K562 (cell line): ENCODE measurements around the gene BCAR3. TPM values are rescaled to one million over a fixed set of nuclear protein-coding genes. Genes with fewer than 3 reads are reported as not detected.

Experiments used
- ATAC-seq: fragments of 200-7000 bp; cut with Tn5 transposase; 3 replicates; pipeline ENCODE4 v1.9.1; 2020; ENCODE audit warnings: moderate library complexity
- BruUV-seq: library from RNA; stranded (reverse); fragments of 400-500 nt; replicated peaks from 2 replicates; lab custom pipeline; 2021; lab: Mats Ljungman, UMichigan
- CTCF ChIA-PET: fragments of 300-600 bp; formaldehyde crosslinking; extraction: SDS; loops from one replicate; lab custom pipeline; 2021; ENCODE audit warnings: low intra/inter-chr PET ratio; lab: Yijun Ruan, JAX
- POLR2A ChIA-PET: fragments of 300-600, 350-650 bp; sonication (Branson Sonifier 250); formaldehyde crosslinking; extraction: SDS; loops from one replicate; lab custom pipeline; 2021; ENCODE audit warnings: antibody characterized with exemption, inconsistent platforms; lab: Yijun Ruan, JAX
- DNase-seq, 4 experiments: peaks; one replicate each; pipeline versions ENCODE4 v3.0.0 to v3.0.0-alpha.2; 2011 to 2018; ENCODE audit warnings: low spot score in 3 of 4, mixed read lengths in 3 of 4; ENCODE audit errors: extremely low read depth in 1 of 4
- FAIRE-seq: peaks from 2 replicates; lab custom pipeline; 2011; peaks lifted over from hg19 to GRCh38; lab: Jason Lieb, UNC
- H2AFZ ChIP-seq: 2 replicates; pipeline ENCODE4 v1.6.0; 2011; ENCODE audit warnings: low read depth, low read length, control low read depth, inconsistent platforms
- H3K27ac ChIP-seq: fragments of 200-600 bp; 3 replicates; pipeline ENCODE4 v1.8.0; 2011; ENCODE audit warnings: low read depth, mild to moderate bottlenecking, control low read depth, inconsistent platforms, low read length, moderate library complexity, mixed read lengths; ENCODE audit errors: extremely low read depth
- H3K27me3 ChIP-seq, 2 experiments: fragments of 300-600 bp in 1 of 2; 2 replicates in 1 of 2; 3 replicates in 1 of 2; pipeline versions ENCODE4 v1.6.0 to v1.8.0; 2011; ENCODE audit warnings: inconsistent platforms in 2 of 2, low read length in 2 of 2, mild to moderate bottlenecking in 1 of 2, mixed read lengths in 1 of 2, moderate library complexity in 1 of 2; ENCODE audit not compliant: control insufficient read depth in 2 of 2, insufficient read depth in 2 of 2
- H3K36me3 ChIP-seq: fragments of 300-600 bp; 3 replicates; pipeline ENCODE4 v1.8.0; 2011; ENCODE audit warnings: mild to moderate bottlenecking, low read length, inconsistent platforms; ENCODE audit not compliant: control insufficient read depth, insufficient read depth
- H3K4me1 ChIP-seq, 2 experiments: fragments of 200-600 bp in 1 of 2; replicated peaks in 1 of 2; 2 replicates in 1 of 2; 3 replicates in 1 of 2; pipeline versions ENCODE4 v1.5.1 to v1.8.0; 2011; ENCODE audit warnings: inconsistent platforms in 2 of 2, low read length in 2 of 2, mild to moderate bottlenecking in 1 of 2, mixed read lengths in 1 of 2, moderate library complexity in 1 of 2; ENCODE audit not compliant: control insufficient read depth in 2 of 2, insufficient read depth in 2 of 2
- H3K4me2 ChIP-seq: 2 replicates; pipeline ENCODE4 v1.6.1; 2011; ENCODE audit warnings: low read length, control low read depth, inconsistent platforms, mixed read lengths; ENCODE audit not compliant: insufficient read depth
- H3K4me3 ChIP-seq: fragments of 200-600 bp; sonication (generic), shearing (Covaris generic); 2 replicates; pipeline ENCODE4 v1.5.1; 2016; ENCODE audit warnings: control low read depth, inconsistent platforms
- H3K79me2 ChIP-seq: fragments of 200-600 bp; 3 replicates; pipeline ENCODE4 v1.8.0; 2011; ENCODE audit warnings: low read length, inconsistent platforms; ENCODE audit not compliant: control insufficient read depth, insufficient read depth
- H3K9ac ChIP-seq, 2 experiments: 2 replicates each; pipeline versions ENCODE4 v1.6.0 to v1.6.1; 2011; ENCODE audit warnings: low read depth in 2 of 2, low read length in 2 of 2, control low read depth in 1 of 2, inconsistent platforms in 1 of 2, mild to moderate bottlenecking in 1 of 2, mixed read lengths in 1 of 2; ENCODE audit not compliant: insufficient read depth in 1 of 2
- H3K9me1 ChIP-seq: one replicate; pipeline ENCODE4 v1.6.0; 2011; ENCODE audit warnings: inconsistent platforms, mild to moderate bottlenecking, low read length, moderate library complexity; ENCODE audit not compliant: control insufficient read depth, insufficient read depth
- H3K9me3 ChIP-seq: replicated peaks from 2 replicates; pipeline ENCODE4 v1.5.1; 2011; ENCODE audit warnings: low read depth, low read length, inconsistent platforms; ENCODE audit not compliant: control insufficient read depth, insufficient read depth
- H4K20me1 ChIP-seq: replicated peaks from 2 replicates; pipeline ENCODE4 v1.6.1; 2011; ENCODE audit warnings: low read length, inconsistent platforms, mixed read lengths; ENCODE audit not compliant: control insufficient read depth, insufficient read depth
- CXXC5 ChIP-seq: fragments of 250-450 bp; sonication (Bioruptor Pico); IDR thresholded peaks from 2 replicates; pipeline ENCODE4 v1.8.0; 2022; ENCODE audit warnings: inconsistent platforms, mild to moderate bottlenecking, moderate library complexity
- KAT2B ChIP-seq: IDR thresholded peaks from one replicate; pipeline ENCODE4 v1.6.1; 2012; ENCODE audit warnings: low read depth, mild to moderate bottlenecking, control low read depth, inconsistent platforms, low read length, moderate library complexity
- PTBP1 ChIP-seq: fragments of 200-400 bp; formaldehyde crosslinking; IDR thresholded peaks from 2 replicates; pipeline ENCODE4 v1.6.1; 2017; ENCODE audit warnings: low read depth, low read length
- U2AF1 ChIP-seq: fragments of 200-400 bp; formaldehyde crosslinking; optimal IDR thresholded peaks from 2 replicates; pipeline ENCODE3; 2017; ENCODE audit warnings: mild to moderate bottlenecking, low read depth, low read length, moderate library complexity
- ZNF589 ChIP-seq: fragments of 200-800 bp; sonication (Bioruptor generic); IDR thresholded peaks from 2 replicates; pipeline ENCODE4 v1.6.1; 2016; ENCODE audit warnings: low read depth, missing genetic modification characterization, missing compliant biosample characterization
- WGBS: fragments of 100-300 bp; shearing (Covaris generic); methylation state at CpG from one replicate; pipeline ENCODE4 v1.1.6; 2016; ENCODE audit warnings: low coverage, mixed read lengths; ENCODE audit not compliant: insufficient coverage; ENCODE audit errors: missing lambda C conversion rate; 5-methylcytosine and 5-hydroxymethylcytosine counted together
- in situ Hi-C: fragments of 300-500 bp; cut with MboI; formaldehyde crosslinking; loops from 4 replicates; pipeline ENCODE4 v1.15.0; 2018; ENCODE audit warnings: inconsistent platforms, mixed read lengths
- intact Hi-C: fragments of 100-400 bp; cut with micrococcal nuclease; formaldehyde crosslinking; loops from 2 replicates; pipeline ENCODE4 v1.14.2; 2022
- polyA plus RNA-seq, 8 experiments: library from polyadenylated mRNA; depleted of rRNA in 4 of 8; stranded (reverse) in 5 of 8; unstranded in 3 of 8; fragments of >200 nt; fragmentation: Nextera tagmentation in 2 of 8; fragmentation: Illumina TruSeq in 1 of 8; extraction: Ambion mirVana in 2 of 8; extraction: Trizol in 1 of 8; gene quantifications; 2 replicates each; pipeline versions ENCODE4 v1.2.1 to v1.2.3, GENCODE V29; 2011 to 2014; ENCODE audit warnings: inconsistent platforms in 1 of 8, missing spikeins in 1 of 8
- total RNA-seq, 7 experiments: library from RNA; depleted of rRNA in 6 of 7; stranded (reverse); fragments of >200 nt in 6 of 7; fragmentation: Illumina TruSeq in 2 of 7; extraction: Trizol in 2 of 7; gene quantifications; 2 replicates each; pipeline versions ENCODE4 v1.2.1 to v1.2.3, GENCODE V29; 2011 to 2021; ENCODE audit warnings: low replicate concordance in 1 of 7
- TF ChIP-seq, protein P1 (sequence below), 2 experiments: fragments of 450-650 bp in 1 of 2; IDR thresholded peaks; 2 replicates each; pipeline ENCODE4 v1.6.1; 2011 to 2017; ENCODE audit warnings: low read depth in 2 of 2, antibody characterized with exemption in 1 of 2, borderline replicate concordance in 1 of 2, low read length in 1 of 2, mild to moderate bottlenecking in 1 of 2, mixed read lengths in 1 of 2; ENCODE audit not compliant: control insufficient read depth in 1 of 2

BCAR3 gene
- total and polyA plus RNA-seq, 9 of the 15 experiments (the other 6 are each of a cell fraction or from before 2014, with no cell fraction given) = 1.8 to 6.3 (median 3.8) TPM

DNA sequence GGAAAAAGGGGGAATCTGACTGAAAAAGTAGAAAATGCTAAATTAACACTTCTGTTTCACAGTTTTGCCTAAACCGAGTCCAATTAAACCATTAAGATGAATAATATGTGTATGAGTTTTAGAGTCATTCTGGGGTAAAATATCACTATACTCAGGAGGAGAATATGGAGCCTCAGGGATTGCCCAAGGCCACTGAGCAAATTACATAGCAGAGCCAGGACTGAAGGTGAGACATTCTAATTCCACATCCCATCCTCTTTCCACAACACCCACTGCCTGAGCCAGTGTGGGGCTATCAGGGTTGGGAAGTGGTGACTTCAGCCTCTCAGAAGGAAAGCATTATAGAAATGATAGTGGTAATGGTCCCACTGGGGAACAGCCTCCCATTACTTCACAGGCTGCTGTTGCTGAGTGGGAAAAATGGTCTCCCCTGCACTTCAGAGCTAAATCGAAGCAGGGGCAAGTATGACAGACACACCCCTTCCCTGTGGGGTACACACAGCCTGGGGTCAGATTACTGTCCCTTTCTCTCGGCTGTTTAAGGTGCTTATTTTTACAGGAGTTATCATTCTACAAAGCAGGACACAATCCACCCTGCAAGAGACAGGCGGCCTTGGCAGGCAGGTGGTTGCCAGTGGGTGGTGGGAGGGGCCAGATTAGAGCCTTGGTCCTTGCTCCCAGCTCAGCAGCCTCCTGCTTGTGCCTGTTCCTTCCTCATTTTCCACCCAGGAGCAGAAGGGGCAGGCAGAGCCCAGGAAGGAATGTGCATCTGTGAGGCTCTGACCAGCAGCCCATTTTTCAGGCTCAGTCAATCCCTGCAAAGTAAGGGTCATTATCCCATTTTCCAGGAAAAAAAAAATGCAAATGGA is 9.5 kb upstream of the BCAR3 start:
- Histone ChIP-seq H3K27me3 (peaks cover 5 to 38% of the 10 kb centered on the region in 2 experiments), H3K4me2 (no peak overlapping the region), H3K9me1 (no peaks in the 10 kb centered on the region), H3K79me2 (no peaks in the 10 kb centered on the region), H3K27ac (no peak overlapping the region), H3K9ac (no peak overlapping the region), H3K36me3 (no peaks in the 10 kb centered on the region), H3K9me3 (no peaks in the 10 kb centered on the region), H4K20me1 (no peaks in the 10 kb centered on the region), H2AFZ (no peak overlapping the region), H3K4me1 (no peaks in the 10 kb centered on the region), H3K4me3 (no peak overlapping the region)
- FAIRE-seq (no peak), DNase-seq (no peak), ATAC-seq (no peak)
- 0% methylated on average over 4 of the region's 4 CpGs for WGBS
- TF ChIP-seq ZNF589 (CRISPR knock-in tag) (no peak), PTBP1 (no peak), KAT2B (no peak), U2AF1 (no peak), CXXC5 (CRISPR knock-in tag) (no peak)
- TF ChIP-seq, protein P1, sequence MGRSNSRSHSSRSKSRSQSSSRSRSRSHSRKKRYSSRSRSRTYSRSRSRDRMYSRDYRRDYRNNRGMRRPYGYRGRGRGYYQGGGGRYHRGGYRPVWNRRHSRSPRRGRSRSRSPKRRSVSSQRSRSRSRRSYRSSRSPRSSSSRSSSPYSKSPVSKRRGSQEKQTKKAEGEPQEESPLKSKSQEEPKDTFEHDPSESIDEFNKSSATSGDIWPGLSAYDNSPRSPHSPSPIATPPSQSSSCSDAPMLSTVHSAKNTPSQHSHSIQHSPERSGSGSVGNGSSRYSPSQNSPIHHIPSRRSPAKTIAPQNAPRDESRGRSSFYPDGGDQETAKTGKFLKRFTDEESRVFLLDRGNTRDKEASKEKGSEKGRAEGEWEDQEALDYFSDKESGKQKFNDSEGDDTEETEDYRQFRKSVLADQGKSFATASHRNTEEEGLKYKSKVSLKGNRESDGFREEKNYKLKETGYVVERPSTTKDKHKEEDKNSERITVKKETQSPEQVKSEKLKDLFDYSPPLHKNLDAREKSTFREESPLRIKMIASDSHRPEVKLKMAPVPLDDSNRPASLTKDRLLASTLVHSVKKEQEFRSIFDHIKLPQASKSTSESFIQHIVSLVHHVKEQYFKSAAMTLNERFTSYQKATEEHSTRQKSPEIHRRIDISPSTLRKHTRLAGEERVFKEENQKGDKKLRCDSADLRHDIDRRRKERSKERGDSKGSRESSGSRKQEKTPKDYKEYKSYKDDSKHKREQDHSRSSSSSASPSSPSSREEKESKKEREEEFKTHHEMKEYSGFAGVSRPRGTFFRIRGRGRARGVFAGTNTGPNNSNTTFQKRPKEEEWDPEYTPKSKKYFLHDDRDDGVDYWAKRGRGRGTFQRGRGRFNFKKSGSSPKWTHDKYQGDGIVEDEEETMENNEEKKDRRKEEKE (IDR thresholded peaks at IDR 0.05; ENCODE audit: borderline replicate concordance in 1 of 2, control insufficient read depth in 1 of 2, low read depth in 2 of 2, low read length in 1 of 2) = no peak
- intact Hi-C loops (no loop called here), in situ Hi-C loops (no loop called here)
- BruUV-seq = no TSS peak
- POLR2A ChIA-PET = interaction anchor here (0.6 to 1.0 kb wide), 2 partner anchors 9 to 32 kb away, joined by 3 read pairs; no protein-coding TSS in a partner anchor
- CTCF ChIA-PET = no interaction called here
